HG03025 (cell line): ENCODE results near the gene NEMP1.
"Not testable (repeated sequence)": the region's sequence is repeated elsewhere in the genome, so short reads cannot be mapped to it uniquely, and the experiment has no call there.

Source experiments
- ATAC-seq: cut with Tn5 transposase; IDR thresholded peaks from one replicate; pipeline ENCODE4 v1.9.1; 2021; ENCODE audit warnings: mild to moderate bottlenecking, moderate library complexity; ENCODE audit not compliant: unreplicated experiment, low FRiP score

NEMP1 gene

DNA sequence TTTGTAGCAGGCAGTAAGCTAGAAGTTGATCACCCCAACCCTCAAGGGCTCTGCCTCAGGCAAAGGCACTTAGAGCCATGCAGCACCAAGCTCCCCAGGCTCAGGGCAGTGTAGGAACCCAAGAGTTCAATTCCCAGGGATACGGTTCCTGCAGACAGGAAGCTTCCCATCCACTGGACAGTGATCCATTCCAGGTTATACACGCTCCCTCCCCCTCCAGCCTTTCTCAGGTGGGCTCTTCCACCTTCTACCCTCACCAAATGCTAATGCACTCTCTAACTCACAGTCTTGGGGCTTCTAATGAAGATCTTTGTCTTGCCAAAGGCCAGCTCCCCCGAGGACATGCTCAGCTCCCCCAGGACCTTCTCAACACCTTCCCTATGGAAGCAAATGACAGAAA lies 41.3 kb downstream of the NEMP1 start:
- ATAC-seq: no peak

DNA sequence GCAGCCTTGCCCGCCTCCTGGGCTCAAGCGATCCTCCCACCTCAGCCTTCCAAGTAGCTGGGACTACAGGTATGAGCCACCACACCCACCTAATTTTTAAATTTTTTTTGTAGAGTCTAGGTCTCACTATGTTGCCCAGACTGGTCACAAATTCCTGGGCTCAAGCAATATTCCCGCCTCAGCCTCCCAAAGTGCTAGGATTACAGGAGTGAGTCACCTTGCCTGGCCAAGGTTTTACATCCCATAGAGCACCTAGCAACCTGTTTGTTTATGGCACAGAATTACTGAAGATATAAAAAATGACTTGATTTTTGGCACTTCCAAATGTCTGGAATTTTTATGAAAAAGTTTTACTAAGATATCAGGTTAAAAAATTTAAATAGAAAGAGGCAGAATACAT lies 45.2 kb downstream of the NEMP1 start:
- ATAC-seq: no peak

DNA sequence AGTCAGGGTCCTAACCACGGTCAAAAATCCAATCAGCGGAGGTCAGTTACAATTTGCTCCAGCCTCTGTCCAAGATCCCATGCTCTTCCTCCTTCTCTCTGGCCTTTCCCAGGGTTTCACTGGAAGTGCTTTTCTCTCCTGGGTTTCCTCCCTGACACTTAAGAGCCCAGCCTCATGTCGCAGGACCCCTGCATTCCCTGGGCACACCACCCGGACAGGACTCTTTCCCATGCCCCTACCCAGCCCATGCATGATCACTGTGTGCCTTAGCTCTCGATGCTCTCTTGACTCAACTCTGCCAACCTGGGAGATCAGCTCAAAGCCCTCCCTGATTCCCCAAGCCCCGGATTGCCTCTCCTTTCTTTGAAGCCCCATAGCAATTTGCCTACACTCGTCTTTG lies 46.8 kb downstream of the NEMP1 start:
- ATAC-seq: no peak

DNA sequence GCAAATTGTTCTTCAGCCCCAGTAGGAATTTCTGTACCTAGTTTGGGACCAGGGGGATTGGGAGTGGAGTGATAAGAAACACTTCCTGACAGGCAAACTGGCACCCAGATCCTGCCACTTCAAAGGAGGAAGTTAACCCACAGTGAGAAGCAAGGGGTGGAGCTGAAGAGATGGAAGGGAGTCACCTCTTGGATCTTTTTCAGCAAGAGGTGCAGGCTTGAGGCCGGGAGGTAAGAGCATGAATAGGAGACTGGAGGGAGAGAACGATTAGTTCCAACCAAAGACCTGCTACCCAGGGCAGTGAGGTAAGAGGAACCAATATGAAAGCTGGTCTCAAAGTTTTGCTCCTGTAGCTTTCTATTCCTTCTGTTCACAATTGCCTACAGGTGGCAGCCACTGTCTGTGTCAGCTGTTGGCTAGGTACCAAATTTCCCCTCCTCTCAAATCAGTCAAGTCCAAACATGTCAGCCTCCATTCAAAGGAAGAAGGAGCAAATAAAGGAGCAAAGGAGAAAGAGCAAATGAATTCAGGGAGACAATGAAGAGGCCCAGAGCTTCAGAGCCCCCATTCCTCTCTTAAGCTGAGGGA lies 47.4 kb downstream of the NEMP1 start:
- no peak for ATAC-seq

DNA sequence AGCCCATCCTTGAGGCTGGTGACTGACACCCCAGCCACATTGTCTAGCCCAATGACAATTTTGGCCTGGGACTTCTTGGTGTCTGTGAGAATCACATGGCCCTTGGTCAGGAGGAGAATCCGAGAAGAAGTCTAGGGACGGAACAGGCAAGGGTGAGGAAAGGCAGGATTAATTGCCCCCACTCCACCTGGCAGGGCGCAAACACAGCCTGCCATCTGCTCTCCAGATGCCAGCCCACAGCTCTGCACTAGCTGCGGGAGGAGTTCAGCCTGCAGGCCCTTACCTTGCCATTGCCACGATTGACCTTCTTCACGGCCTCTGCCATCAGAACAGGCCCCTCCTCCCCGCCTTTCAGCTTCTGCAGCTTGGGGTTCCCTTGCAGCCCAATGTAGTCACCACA lies 49.1 kb downstream of the NEMP1 start:
- no peak for ATAC-seq

DNA sequence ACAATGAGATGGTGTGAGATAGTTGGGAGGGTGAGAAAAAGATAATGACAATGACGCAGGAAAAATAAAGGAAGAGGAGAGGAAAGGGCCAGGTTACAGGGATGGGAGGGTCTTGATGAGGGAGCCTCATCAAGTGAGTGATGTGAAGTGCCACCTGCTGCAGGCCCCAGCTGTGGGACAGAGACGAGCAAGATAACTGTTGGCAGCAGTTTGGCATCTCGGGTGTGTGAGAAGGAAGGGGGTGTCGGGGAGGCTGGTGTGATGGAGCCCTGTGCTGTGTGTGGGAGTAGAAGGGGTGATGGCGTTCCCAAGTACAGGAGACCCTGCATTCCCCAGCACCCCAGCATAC lies 50.8 kb downstream of the NEMP1 start:
- no peak for ATAC-seq

DNA sequence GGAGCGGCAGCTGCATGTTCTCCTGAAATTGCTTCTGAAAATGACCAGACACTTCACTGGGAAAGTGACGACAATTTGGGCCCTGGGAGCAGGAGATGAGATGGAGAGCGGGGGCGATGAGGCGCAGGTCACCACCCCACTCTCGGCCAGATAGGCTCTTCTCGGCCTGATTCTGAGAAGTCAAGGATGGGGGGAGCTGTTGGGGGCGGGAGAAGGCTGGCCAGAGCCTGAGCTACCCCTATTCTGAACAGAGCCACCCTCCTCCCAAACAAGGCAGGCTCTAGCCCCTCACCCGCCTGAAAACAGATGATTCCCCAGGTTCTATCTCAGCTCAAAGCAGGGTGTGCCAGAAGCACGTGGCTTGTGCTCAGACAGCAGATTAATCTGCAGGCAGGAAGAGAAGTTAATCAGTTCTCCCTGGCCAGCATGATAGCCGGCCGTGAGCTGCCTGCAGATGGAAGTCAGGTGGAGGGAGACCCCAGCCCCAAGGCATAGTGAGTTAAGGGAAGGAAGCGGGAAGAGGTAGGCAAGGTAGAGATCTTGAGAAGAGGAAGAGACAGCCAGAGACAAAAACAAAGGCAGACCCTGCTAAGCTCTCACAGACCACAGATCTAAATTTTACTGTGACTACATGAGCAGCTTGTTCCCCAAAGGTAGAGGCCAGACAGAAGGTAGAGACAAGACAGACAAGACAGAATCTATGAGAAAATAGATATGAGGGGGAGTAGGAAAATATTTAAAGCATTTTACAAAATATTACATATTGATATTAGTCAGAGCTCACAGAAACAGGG lies 51.4 kb downstream of the NEMP1 start:
- no peak for ATAC-seq

DNA sequence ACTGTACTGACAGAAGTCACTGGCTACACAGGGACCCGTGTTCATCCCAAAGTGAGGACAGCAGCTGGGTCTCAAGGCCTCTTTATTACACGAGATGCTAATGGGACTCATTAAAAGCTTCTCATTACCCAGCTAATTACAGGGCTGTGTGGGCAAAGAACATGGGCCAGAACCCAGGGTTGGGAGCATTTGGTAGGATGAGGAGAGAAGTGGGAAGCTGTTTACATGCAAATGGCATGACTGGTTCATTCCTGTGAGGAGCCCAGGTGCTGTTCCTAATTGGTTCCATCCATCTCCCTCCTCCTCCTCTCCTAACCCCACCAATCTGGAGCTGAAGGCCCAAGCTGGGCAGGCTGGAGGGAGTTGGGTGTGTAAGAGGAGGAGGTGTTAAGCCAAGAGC lies 53.4 kb downstream of the NEMP1 start:
- no peak for ATAC-seq

DNA sequence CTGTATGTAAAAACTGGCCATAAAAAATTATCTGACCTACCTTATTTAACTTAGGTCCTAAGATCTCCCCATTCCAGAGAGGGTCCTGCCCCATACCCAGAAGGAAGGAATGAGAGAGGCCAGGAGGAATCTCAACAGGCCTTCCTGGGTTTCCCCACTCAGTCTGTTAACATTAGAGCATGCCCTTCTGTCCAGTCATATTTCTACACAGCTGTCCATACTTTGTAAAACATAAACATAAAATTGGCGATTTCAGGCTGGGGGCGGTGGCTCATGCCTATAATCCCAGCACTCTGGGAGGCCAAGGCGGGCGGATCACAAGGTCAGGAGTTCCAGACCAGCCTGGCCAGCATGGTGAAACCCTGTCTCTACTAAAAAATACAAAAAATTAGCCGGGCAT lies 56.3 kb downstream of the NEMP1 start:
- not testable (repeated sequence) for ATAC-seq

DNA sequence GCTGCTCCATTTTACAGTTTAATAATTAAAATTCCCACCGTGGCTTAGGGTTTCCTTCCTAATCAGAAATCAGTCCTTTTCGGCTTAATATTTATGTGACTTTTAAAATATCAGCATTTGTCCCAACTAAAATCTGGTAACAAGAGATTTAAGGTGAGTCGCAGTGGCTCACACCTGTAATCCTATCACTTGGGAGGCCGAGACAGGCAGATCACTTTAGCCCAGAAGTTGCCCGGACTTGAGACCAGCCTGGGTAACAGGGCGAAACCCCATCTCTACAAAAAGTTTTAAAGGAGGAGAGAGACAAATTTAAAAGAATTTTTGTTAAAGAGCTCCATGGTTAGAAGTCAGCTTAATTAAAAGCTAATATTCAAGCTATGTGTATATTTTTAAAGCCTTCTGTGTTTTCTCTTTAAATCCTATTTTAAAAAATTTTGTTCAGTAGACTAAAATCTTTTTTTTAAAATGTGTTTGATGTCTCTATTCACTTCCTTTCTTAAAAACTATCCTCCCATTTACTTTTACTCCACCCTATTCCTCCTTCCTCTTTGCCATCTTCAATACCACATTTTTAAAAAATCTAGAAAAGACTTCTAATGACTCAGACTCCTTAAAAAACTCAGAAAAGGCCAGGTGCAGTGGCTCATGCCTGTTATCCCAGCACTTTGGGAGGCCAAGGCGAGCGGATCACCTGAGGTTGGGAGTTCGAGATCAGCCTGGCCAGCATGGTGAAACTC lies 58.4 kb downstream of the NEMP1 start:
- no peak for ATAC-seq

DNA sequence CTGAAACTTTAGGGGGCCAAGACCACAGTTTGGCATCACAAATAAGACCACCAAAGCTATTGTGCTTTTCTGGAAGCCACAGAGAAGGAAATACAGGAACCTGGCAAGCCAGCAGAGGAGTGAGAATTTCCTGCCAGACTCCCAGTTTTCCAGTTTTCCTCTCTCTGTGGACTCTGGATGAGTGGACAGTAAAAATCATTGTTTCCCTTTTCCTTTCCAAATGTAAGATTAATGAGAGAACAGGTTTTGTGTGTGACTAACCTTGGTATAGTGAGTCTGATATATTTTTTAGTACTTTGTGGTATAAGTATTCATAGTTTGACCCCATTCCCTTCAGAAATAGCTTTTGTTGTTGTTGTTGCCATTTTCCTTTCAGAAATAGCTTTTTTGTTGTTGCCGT lies 59.7 kb downstream of the NEMP1 start:
- no peak for ATAC-seq

DNA sequence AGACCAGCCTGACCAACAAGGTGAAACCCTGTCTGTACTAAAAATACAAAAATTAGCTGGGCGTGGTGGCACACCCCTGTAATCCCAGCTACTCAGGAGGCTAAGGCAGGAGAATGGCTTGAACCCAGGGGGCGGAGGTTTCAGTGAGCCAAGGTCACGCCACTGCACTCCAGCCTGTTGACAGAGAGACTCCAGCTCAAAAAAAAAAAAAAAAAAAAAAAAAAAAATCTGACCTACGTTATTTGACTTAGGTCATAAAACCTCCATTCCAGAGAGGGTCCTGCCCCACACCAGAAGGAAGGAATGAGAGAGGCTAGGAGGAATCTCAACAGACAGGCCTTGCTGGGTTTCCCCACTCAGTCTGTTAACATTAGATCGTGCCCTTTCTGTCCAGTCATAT lies 60.2 kb downstream of the NEMP1 start:
- not testable (repeated sequence) for ATAC-seq

DNA sequence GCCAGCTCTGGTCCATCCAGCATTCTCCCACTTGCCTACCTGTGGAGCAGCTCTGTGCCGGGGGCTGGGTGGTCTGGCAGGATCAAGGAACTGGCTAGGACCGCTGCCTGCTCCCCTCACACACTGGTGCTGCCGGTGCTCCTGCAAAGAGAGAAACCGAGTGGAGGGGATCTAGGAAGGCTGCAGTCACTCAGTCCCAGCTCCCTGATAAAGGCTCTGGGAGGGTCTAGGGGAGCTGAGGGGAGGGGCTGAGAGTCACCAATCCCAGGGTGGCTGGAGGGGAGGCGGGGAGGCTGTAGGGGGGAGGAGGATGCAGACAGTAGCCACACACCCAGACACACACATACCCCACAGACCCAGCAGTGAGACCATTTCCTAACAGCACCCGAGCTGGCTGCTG lies 62.2 kb downstream of the NEMP1 start, which contains the start of gene TAC3:
Gene TAC3, minus strand, starts transcription at position 182 of the 400 bp plus-strand sequence. CDS start 732 bp downstream, outside the sequence.
- ATAC-seq: no peak

DNA sequence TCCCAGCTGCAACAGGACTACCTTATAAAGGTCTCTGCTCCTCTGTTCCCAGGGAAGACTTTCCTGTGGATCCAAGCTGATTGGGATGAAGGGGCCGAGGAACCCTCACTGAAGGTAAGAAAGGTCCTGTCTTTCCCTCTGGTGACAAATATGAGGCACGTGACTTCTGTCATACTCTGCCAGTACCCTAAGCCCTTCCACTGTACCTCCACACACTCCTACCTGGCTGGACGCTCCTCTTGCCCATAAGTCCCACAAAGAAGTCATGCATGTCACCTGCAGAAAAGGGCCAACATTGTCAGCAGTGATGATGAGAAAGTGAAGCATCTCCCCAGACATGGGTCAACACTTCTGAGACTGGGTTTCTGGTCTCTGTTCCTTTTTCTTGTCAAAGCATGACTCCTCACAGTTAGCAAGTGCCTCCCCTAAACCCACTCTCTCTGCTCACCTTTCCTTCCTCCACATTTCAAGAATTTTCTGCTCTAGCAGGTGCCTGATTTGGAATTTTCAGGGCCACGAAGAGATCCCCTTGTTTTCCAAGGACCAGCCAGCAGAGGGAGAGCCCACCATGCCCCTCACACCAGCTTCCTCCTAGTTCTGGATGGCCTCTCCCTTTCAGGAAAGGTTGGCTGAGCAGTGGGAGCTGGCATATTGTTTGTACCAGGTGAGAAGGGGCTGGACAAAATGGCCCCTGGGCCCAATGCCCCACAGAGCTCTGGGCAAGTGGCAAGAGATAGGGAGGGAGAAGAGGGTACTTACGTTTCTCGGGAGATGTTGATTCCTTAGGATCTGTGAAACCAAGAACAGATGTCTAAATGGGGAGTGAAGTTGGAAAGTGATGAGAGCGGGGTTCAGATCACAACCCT lies 65.8 kb downstream of the NEMP1 start:
- peak; percentile 65 for ATAC-seq

DNA sequence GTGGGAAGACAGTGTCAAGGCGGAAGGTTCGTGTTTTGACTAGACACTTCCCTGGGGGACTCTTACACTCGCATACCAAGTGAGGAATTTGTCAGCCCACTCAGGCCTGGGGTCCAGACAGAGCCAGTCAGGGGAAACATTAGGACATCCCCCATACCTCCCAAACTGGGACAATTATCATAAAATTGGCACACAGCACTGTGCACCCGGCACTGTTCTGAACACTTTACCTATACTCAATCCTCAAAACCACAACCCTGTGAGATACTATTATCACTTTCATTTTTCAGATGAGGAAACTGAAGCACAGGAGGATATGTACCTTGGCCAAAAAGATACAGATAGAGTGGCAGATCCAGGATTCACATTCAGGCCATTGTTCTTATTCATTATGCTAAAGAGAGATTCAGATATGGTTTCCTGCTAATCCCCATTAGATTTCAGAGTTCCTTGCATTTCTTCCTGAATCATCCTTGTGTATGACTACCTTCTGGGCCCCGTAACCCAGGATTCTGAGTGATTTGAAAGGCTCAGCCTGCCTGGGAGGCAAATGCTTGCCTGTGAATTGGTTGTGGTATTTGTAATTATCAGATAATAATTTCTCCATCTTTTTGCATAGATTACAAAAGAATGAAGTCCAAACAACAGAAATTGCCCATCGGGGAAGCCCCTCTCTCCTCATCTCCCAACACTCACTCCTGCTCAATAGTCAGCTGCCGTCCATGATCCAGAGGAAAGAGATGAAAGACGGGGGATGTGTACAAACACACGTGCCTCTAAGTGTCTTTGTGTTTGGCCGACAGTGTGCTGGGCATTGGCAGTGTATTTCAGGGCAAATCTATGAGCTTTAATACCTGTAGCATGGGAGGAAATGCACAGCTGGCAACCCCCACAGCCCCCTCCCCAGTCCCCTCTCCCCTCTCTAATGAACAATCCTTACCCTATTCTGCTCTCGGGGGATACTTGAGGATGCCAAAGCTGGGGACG lies 66.9 kb downstream of the NEMP1 start:
- peak; percentile 45 for ATAC-seq

DNA sequence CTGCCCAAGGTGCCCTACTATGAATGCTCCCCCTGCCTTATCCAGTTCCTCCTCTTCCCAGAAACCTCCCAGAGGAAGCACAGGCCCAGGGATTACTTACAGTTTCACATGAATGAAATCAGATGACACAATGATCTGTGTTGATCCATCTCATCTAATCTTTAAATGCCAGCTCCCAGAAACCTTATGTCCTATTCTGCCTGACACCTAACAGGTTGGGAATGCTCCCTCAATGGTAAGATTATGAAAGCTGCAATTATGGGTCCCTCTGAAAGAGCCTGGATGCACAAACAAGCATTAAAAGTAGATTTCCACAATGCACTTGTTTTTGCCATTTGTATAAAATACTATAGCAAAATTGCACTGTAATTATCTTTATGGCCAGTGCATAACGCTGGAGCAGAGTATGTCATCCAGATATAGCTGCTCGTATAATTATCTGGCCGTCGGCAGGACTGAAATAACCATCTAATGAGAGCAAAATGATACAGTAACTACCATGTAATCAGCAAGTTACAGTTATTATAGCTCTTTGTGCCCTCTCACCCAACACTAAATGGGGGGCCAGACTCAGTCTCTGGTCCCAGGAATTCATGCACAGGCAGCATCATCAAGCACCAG lies 67.9 kb downstream of the NEMP1 start:
- no peak for ATAC-seq

DNA sequence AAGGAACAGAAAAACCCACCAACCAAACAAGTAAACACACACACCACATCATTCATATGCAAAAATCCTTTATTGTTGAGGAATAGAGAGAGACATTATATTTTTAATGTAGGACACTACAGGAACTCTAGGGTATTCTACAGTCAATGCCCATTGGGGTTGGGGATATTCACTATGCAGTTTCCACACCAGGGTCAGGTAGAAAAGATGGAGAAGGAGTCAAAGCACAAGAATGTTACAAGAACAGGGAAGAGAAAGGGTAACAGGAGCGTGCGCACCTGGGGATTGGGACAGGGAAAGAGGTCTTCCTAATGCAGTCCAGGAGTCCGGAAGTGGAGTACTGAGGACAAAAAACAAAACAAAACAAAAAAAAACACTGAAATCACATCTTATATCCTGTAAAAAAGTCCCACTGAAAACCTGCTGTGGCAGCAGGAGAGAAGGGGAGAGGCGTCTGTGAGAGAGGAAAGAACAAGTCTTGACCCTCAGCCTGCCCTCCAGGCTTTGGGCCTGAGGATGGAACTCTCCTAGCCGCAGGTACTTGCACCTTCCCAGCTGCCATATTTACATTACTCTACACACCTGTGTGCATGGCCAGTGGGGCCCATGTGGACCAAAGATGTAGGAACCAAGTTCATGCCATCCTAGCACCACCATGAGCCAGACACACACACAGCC lies 68.5 kb downstream of the NEMP1 start:
- no peak for ATAC-seq

DNA sequence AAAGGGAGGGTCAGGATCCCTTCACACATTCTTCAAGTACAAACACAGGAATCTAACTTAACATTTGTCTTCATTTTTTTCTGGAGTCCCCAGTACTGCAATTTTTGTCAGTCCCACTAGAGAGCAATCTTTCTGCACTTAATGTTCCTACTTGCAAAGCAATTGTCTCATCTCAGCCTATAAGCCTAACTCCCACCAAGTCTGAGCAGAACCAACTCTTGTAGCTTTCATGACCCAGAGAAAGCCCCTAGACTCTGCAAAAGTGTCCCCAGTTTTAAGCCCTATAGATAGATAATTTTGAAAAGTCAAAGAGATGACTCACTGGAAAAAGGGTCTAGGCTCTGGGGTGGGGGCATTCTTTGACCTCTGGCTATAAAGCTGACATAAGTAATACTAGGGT lies 70.4 kb downstream of the NEMP1 start:
- no peak for ATAC-seq
